Measurements from ENCODE around the gene KDM4F.
"Not testable (repeated sequence)": the region's sequence is repeated elsewhere in the genome, so short reads cannot be mapped to it uniquely, and the experiment has no call there.

DNA sequence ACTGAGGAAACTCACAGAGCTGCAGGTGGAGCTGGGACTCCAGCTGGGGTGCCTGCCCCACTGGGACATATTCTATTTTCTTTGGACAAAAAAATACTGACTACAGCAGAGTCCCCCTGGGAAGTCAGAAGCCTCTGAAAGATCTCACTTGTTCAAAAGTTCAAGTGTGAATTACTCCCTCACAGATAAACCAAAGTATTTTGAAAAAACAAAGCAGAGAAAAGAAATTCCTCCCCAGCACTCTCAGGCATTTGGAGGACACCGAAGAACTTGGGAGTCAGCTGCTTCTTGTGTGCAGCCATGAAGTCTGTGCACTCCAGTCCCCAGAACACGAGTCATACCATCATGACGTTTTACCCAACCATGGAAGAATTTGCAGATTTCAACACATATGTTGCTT is at the start of gene KDM4F:
- TF ChIP-seq CTCF, POLR2A (IDR thresholded peaks at IDR 0.05): not testable (repeated sequence)
